GM20000 (cell line): Measurements from ENCODE around the gene HMGCLL1.

Source experiments
- DNase-seq: peaks from one replicate; pipeline ENCODE4 v3.0.0; 2012; ENCODE audit warnings: low spot score
- TF ChIP-seq, protein P1 (sequence below): IDR thresholded peaks from 2 replicates; pipeline ENCODE4 v1.5.1; 2012; ENCODE audit warnings: mild to moderate bottlenecking, control low read depth; ENCODE audit errors: extremely low read depth, missing control alignments

HMGCLL1 gene

DNA sequence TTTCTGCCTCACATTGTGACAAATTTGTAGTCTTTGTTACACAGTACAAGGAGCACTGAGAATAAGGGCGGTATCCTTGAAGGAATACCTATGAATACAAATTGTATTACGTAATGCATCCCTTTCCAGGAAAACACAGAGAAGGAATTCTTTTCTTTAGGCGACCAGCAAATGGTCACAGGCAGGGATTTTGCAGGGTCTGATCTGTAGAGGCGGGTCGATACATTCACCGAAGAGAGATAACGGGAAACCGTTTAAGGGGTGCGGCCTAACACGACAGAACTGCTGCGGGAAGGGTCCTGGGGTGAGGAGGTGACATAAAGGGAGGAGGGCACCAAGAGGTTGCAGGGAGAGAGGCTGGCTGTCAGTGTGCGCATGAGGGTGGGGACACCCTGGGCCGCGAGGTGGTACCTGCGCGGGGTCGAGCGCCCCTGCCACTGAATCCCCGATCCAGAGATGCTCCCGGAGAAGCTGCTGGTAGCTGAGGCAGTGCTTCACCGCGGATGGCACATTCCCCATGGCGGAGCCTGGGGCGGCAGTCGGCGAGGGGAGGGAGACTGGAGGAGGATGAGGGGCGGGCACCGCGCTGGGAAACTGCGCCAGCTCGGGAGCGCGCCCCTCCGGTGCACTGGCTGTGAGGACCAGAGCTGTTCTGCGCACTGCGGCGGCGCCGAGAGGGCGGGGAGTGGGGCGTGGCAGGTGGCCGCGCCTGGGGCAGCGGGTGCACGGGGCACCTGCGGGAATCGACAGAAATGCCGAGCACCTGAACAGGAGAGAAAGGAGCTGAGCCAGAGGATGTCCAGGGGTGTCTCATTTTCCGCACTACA is at the start of gene HMGCLL1:
HMGCLL1 (minus strand) TSS at position 656 of the 827 bp plus-strand sequence; CDS start at position 519, 137 bp downstream.
- DNase-seq = peak; percentile 11
- TF ChIP-seq, protein P1, sequence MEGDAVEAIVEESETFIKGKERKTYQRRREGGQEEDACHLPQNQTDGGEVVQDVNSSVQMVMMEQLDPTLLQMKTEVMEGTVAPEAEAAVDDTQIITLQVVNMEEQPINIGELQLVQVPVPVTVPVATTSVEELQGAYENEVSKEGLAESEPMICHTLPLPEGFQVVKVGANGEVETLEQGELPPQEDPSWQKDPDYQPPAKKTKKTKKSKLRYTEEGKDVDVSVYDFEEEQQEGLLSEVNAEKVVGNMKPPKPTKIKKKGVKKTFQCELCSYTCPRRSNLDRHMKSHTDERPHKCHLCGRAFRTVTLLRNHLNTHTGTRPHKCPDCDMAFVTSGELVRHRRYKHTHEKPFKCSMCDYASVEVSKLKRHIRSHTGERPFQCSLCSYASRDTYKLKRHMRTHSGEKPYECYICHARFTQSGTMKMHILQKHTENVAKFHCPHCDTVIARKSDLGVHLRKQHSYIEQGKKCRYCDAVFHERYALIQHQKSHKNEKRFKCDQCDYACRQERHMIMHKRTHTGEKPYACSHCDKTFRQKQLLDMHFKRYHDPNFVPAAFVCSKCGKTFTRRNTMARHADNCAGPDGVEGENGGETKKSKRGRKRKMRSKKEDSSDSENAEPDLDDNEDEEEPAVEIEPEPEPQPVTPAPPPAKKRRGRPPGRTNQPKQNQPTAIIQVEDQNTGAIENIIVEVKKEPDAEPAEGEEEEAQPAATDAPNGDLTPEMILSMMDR = no peak

DNA sequence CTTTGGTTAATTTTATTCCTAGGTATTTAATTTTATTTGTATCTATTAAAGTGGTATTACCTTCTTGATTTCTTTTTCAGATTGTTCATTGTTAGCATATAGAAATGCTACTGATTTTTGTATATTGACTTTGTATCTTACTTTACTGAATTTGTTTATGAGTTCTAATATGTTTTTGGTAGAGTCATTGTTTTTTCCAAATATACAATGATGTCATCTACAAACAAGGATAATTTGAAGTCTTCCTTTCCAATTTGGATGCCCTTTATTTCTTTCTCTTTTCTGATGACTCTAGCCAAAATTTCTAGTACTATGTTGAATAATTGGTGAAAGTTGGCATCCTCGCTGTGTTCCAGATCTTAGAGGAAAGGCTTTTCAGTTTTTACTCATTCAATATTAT is 43.0 kb upstream of the HMGCLL1 start:
- TF ChIP-seq, protein P1 = no peak
- DNase-seq = no peak

DNA sequence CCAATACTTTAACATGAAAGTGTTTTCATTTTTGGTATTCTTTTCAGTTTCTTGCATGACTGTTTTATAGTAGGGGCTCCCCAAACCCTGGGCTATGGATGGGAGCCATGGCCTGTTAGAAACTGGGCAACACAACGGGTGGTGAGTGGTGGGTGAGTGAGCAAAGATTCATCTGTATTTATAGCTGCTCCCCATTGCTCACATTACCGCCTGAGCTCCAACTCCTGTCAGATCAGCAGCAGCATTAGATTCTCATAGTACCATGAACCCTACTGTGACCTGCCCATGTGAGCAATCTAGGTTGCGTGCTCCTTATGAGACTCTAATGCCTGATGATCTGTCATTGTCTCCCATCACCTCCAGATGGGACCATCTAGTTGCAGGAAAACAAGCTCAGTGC is 42.3 kb upstream of the HMGCLL1 start:
- DNase-seq = no peak
- TF ChIP-seq, protein P1 = no peak

DNA sequence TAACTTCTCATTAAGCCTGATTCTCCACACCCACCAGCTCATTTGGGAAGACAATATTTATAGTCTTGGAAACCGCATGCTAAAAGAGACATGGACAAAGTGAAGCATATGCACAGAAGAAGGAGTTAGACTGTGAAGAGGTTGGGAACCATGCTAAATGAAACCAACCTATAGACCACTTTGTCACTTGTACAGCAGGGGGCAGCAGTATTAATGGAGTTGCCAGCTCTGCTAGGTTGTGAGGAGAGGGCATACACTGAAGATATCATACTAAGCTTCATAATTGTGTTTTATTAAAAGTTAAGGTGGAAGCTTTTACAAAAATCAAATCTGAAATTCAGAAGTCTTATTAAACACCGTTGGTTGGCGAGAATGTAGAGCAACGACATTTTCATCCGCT is 38.3 kb upstream of the HMGCLL1 start:
- TF ChIP-seq, protein P1 = no peak
- DNase-seq = peak; percentile 10

DNA sequence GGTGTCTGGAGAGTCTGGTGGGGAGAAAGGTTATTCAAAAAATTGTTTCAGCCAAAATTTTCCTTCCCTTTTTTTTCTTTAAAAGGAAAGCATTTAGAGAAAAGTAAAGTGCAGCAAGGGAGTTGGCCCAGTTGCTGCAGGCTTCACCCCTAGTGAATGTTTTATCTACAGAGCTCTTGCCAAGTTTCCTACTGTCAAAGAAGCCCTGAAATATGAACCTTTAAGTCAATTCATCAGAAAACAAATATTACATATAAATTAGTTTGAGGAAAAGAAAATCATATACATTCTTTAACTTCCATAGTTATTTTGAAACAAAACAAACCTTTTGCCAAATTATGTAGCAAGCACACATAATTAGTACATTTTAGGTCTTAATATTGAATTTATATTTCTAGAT is 25.0 kb upstream of the HMGCLL1 start:
- TF ChIP-seq, protein P1 = no peak
- DNase-seq = no peak

DNA sequence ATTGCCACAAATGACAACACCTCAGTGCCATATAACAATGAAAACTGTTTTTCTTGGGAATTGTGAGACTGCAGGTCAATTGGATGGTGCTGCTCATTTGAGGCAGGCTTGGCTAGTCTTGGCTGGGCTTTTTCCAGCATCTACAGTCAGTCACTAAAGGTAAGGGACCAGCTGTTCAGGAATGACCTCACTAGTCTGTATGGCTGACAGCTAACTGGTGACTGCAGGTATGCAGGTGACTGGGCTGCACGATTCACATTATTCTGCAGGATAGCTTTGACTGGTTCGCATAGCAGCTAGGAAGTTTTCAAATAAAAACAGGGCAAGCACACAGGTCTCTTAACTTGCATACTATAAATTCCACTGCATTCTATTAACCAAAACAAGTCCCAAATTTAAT is 22.1 kb upstream of the HMGCLL1 start:
- TF ChIP-seq, protein P1 = no peak
- no peak for DNase-seq

DNA sequence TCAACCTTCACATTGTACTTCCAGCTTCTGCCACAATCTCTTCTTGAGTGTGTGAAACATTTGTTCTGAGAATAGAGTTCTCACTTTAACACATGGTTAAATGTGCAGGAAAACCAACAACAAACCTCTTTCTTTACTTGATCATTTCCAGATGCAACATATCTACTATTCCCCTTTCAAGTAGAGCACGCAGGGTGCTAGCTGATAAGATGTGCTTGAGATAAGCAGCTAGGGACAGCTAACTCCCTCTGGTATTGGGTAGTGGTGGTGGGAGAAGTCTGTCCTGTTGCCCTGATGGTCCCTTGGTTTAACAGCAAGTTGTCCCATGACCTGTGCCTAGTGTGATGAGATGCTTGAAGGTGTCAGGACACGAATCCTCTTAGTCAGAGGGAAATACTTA is 15.4 kb upstream of the HMGCLL1 start:
- TF ChIP-seq, protein P1 = no peak
- DNase-seq = no peak
